Omental fat pad (tissue), 4 donors: ENCODE measurements around the gene GLB1L3. TPM values are rescaled to one million over a fixed set of nuclear protein-coding genes. Genes with fewer than 3 reads are reported as not detected.
"Not testable (repeated sequence)": the region's sequence is repeated elsewhere in the genome, so short reads cannot be mapped to it uniquely, and the experiment has no call there.

Source experiments
- ATAC-seq: fragments of 150-250 bp; one replicate; pipeline ENCODE4 v1.9.1; 2016; ENCODE audit warnings: mild to moderate bottlenecking, moderate library complexity; ENCODE audit not compliant: low FRiP score
- DNase-seq: peaks from one replicate; pipeline ENCODE4 v3.0.0-alpha.2; 2019; ENCODE audit warnings: low spot score
- total RNA-seq, 4 donors: library from RNA; depleted of rRNA; stranded (reverse); fragments of >200 nt; gene quantifications; one replicate each; pipeline ENCODE4 v1.1.0, GENCODE V29; 2016
- TF ChIP-seq, protein P1 (sequence below), 3 donors: fragments of 450-650 bp; IDR thresholded peaks; one replicate each; pipeline ENCODE4 v1.5.1; 2016 to 2017; ENCODE audit warnings: antibody characterized with exemption in 3 of 3, mild to moderate bottlenecking in 3 of 3, moderate library complexity in 2 of 3

Gene GLB1L3
- total RNA-seq, 4 donors from 2014 or later = not detected

DNA sequence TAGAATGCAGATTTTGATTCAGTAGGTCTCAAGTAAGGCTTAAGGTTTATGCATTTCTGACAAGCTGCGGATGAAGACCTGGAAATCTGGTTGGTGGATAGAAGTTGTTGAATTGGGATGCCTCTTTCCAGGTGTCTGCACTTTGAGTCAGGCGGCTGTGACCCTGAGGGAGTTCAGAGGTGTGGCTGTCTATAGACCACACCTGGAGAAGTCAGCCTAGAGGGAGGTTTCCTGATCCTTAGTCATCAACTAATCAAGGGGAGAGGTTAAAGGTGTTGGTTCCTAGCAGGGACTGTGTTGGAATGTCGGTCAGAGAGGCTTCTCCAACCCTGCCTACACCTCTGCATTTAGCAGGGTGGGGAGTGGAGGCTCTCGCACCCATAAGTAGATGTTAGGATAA is 63.6 kb downstream of the GLB1L3 start:
- no peak for DNase-seq
- TF ChIP-seq, protein P1, sequence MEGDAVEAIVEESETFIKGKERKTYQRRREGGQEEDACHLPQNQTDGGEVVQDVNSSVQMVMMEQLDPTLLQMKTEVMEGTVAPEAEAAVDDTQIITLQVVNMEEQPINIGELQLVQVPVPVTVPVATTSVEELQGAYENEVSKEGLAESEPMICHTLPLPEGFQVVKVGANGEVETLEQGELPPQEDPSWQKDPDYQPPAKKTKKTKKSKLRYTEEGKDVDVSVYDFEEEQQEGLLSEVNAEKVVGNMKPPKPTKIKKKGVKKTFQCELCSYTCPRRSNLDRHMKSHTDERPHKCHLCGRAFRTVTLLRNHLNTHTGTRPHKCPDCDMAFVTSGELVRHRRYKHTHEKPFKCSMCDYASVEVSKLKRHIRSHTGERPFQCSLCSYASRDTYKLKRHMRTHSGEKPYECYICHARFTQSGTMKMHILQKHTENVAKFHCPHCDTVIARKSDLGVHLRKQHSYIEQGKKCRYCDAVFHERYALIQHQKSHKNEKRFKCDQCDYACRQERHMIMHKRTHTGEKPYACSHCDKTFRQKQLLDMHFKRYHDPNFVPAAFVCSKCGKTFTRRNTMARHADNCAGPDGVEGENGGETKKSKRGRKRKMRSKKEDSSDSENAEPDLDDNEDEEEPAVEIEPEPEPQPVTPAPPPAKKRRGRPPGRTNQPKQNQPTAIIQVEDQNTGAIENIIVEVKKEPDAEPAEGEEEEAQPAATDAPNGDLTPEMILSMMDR (IDR thresholded peaks at IDR 0.05) = no peak
- no peak for ATAC-seq

DNA sequence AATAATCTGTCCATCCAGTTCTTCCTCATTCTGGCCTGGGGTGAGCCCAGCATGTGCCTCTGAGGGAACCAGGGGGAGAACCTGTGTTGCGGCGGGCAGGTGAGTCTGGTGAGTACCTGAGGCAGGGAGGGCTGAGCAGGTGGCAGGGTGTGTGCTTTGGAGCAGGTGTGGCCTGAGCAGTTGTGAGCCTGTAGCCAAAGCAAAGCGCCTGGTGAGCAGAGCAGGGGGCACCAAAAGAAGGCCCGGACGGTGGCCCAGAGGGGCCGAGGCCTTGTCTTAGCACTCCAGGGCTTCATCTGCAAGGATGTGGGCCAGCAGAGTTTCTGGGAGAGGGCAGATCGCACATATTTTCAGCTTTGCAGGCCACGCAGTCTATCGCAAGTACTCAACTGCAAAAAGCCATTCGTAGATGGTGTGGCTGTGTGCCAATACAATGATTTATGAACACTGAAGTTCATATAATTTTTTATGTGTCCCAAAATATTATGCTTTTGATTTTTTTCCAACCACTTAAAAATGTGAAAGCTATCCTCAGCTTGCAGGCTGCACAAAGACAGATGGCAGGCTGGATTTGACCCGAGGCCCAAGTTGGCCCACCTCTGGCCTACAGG is 64.3 kb downstream of the GLB1L3 start:
- no peak for ATAC-seq
- DNase-seq = no peak
- TF ChIP-seq, protein P1 (IDR thresholded peaks at IDR 0.05) = no peak

GRCh38 chr11:134341805-134342571 is 65.8 kb downstream of the GLB1L3 start:
- TF ChIP-seq, protein P1 (IDR thresholded peaks at IDR 0.05) = no peak
- no peak for DNase-seq
- ATAC-seq = no peak

- no peak for DNase-seq
- TF ChIP-seq, protein P1 (IDR thresholded peaks at IDR 0.05) = no peak
Observed at GRCh38 chr11:134342572-134343340, 66.6 kb downstream of the GLB1L3 start.

GRCh38 chr11:134343646-134344045 is 67.5 kb downstream of the GLB1L3 start:
- no peak for ATAC-seq
- TF ChIP-seq, protein P1 (IDR thresholded peaks at IDR 0.05) = no peak
- no peak for DNase-seq

More at GRCh38 chr11:134342572-134343340, 66.6 kb downstream of the GLB1L3 start:
- ATAC-seq = no peak

DNA sequence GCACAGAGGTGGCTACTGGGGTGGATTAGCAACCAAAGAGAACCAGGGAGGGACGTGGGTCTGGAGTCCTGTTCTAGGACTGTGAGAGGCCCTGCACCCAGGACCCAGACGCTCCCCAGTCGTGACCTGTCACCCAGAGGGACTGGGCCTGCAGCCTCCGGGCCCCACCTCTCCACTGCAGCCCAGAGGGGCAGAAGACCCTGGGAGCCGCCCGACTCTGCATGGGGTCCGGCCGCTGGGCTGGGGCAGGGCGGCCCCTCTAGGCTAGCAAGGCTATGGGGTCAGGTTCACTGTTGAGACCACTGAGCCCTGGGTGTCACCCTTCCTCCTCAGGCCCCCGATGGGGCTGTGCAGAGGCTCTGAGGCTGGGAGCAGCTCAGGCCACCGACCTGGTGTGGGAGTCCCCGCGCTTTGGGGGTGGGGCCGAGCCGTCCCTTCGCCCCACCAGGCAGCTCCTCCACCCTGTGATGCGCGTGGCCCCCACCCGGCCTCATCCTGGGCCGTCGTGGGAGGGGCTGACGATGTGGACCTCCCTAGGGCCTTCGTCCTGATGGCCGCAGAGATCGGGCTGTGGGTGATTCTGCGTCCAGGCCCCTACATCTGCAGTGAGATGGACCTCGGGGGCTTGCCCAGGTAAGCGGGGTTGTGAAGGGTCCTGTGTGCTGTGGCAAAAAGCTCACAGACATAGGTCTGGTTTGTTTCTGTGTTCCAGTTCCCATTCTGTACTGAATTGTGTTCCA is 68.5 kb downstream of the GLB1L3 start:
- not testable (repeated sequence) for DNase-seq
- ATAC-seq = peak; percentile 22

DNA sequence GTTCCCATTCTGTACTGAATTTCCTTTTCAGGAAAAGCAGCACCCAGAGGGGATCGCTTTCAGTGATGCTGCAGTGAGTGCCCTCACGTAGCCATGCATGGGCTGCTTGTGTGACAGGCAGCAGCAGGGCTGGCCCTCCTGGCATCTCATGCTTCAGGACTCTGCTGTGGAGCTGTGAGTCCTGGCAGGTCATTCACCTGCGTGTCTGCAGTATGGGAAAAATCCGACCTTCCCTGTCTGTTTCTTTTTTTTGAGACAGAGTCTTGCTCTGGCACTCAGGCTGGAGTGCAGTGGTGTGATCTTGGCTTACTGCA is 69.0 kb downstream of the GLB1L3 start:
- ATAC-seq (no peak), DNase-seq (no peak)
- TF ChIP-seq, protein P1 (IDR thresholded peaks at IDR 0.05) = no peak
